PC-3 (cell line): ENCODE results near the gene TXNL4A. TPM values are rescaled to one million over a fixed set of nuclear protein-coding genes. Genes with fewer than 3 reads are reported as not detected.

Source experiments
- ATAC-seq: fragments of 200-7000 bp; cut with Tn5 transposase; 2 replicates; pipeline ENCODE4 v1.9.1; 2020; ENCODE audit warnings: mild to moderate bottlenecking, moderate library complexity
- BruUV-seq: library from RNA; stranded (reverse); fragments of 400-500 nt; replicated peaks from 2 replicates; lab custom pipeline; 2021; lab: Mats Ljungman, UMichigan
- CTCF ChIA-PET: fragments of 300-600 bp; sonication (Branson Sonifier 250); formaldehyde crosslinking; loops from one replicate; lab custom pipeline; 2022; ENCODE audit warnings: antibody characterized with exemption; lab: Charles Lee
- POLR2A ChIA-PET: fragments of 300-600 bp; sonication (Branson Sonifier 250); formaldehyde crosslinking; loops from one replicate; lab custom pipeline; 2022; ENCODE audit warnings: antibody characterized with exemption; ENCODE audit not compliant: unreplicated experiment; lab: Charles Lee
- DNase-seq: peaks from one replicate; pipeline ENCODE4 v3.0.0-alpha.2; 2015
- H2AFZ ChIP-seq: fragments of 300-600 bp; sonication (generic); 2 replicates; pipeline ENCODE4 v1.6.0; 2016; ENCODE audit warnings: antibody characterized with exemption, low read length
- H3F3A ChIP-seq: fragments of 300-600 bp; sonication (generic); one replicate; pipeline ENCODE4 v1.6.0; 2017; ENCODE audit warnings: antibody characterized with exemption, low read length, control low read depth, mild to moderate bottlenecking; ENCODE audit not compliant: unreplicated experiment
- H3K27ac ChIP-seq: fragments of 300-600 bp; sonication (generic); 2 replicates; pipeline ENCODE4 v1.5.1; 2016; ENCODE audit warnings: mild to moderate bottlenecking, low read length
- H3K27me3 ChIP-seq: fragments of 300-600 bp; sonication (generic); 2 replicates; pipeline ENCODE4 v1.6.1; 2016; ENCODE audit warnings: low read length, mixed read lengths
- H3K36me3 ChIP-seq: fragments of 300-600 bp; sonication (generic); 2 replicates; pipeline ENCODE4 v1.6.1; 2016; ENCODE audit warnings: low read depth, mixed run types, low read length, mixed read lengths
- H3K4me1 ChIP-seq: fragments of 300-600 bp; sonication (generic); 2 replicates; pipeline ENCODE4 v1.5.1; 2016; ENCODE audit warnings: low read length; ENCODE audit not compliant: insufficient read depth
- H3K4me2 ChIP-seq: fragments of 300-600 bp; sonication (generic); 2 replicates; pipeline ENCODE4 v1.6.0; 2016; ENCODE audit warnings: low read length
- H3K4me3 ChIP-seq: fragments of 300-600 bp; sonication (generic); 2 replicates; pipeline ENCODE4 v1.5.1; 2016; ENCODE audit warnings: mild to moderate bottlenecking, low read length, mixed read lengths
- H3K79me2 ChIP-seq: fragments of 300-600 bp; sonication (generic); 2 replicates; pipeline ENCODE4 v1.6.1; 2017; ENCODE audit warnings: low read length, mixed read lengths
- H3K9ac ChIP-seq: fragments of 300-600 bp; sonication (generic); 2 replicates; pipeline ENCODE4 v1.6.0; 2016; ENCODE audit warnings: mild to moderate bottlenecking, low read length
- H3K9me2 ChIP-seq: fragments of 300-600 bp; sonication (generic); replicated peaks from 2 replicates; pipeline ENCODE4 v1.6.1; 2016; ENCODE audit warnings: mixed run types, low read length, mixed read lengths
- H3K9me3 ChIP-seq: fragments of 300-600 bp; sonication (generic); 2 replicates; pipeline ENCODE4 v1.6.1; 2016; ENCODE audit warnings: low read length, mixed read lengths
- H4K20me1 ChIP-seq: fragments of 300-600 bp; sonication (generic); 2 replicates; pipeline ENCODE4 v1.6.1; 2016; ENCODE audit warnings: low read length, mixed read lengths
- CTCF ChIP-seq: fragments of 300-600 bp; sonication (generic); conservative IDR thresholded peaks from 2 replicates; pipeline ENCODE4 v1.5.1; 2017; ENCODE audit warnings: antibody characterized with exemption, low read depth, mild to moderate bottlenecking, low read length
- EZH2 ChIP-seq: fragments of 300-600 bp; sonication (generic); IDR thresholded peaks from one replicate; pipeline ENCODE4 v1.6.1; 2017; ENCODE audit warnings: antibody characterized with exemption, mild to moderate bottlenecking, low read length; ENCODE audit not compliant: unreplicated experiment
- EZH2phosphoT487 ChIP-seq: fragments of 300-600 bp; sonication (generic); IDR thresholded peaks from 2 replicates; pipeline ENCODE4 v1.6.1; 2018; ENCODE audit warnings: mild to moderate bottlenecking, antibody characterized with exemption, low read length, borderline replicate concordance
- intact Hi-C: fragments of 100-400 bp; cut with micrococcal nuclease; formaldehyde crosslinking; loops from 2 replicates; pipeline ENCODE4 v1.9.0; 2023
- total RNA-seq: library from RNA; depleted of rRNA; stranded (reverse); fragments of >200 nt; gene quantifications from 2 replicates; pipeline ENCODE4 v1.2.3, GENCODE V29; 2014

The TXNL4A gene
- total RNA-seq, 1 experiment from 2014 or later: 159 TPM

GRCh38 chr18:79945118-79946042 lies 43.0 kb downstream of the TXNL4A start:
- Histone ChIP-seq H3K4me1 (peaks cover 12% of the 10 kb centered on the region), H3K79me2 (peaks cover 80% of the 10 kb centered on the region), H3K4me2 (no peak overlapping the region), H3K4me3 (no peak overlapping the region), H2AFZ (no peak overlapping the region), H3K27me3 (no peaks in the 10 kb centered on the region), H3K27ac (no peak overlapping the region), H4K20me1 (peaks cover 7% of the 10 kb centered on the region; the same call in 1 of the 2 replicates), H3K9me3 (no peaks in the 10 kb centered on the region), H3K9me2 (no peaks in the 10 kb centered on the region), H3F3A (no peaks in the 10 kb centered on the region), H3K36me3 (peaks cover 5% of the 10 kb centered on the region; the same call in 1 of the 2 replicates), H3K9ac (no peak overlapping the region)
- ATAC-seq: no peak
- BruUV-seq: no TSS peak
- ChIA-PET CTCF (no interaction called here), POLR2A (no interaction called here)
- no peak for TF ChIP-seq EZH2phosphoT487
- DNase-seq: no peak
- intact Hi-C loops: no loop called here

GRCh38 chr18:79944746-79945117 lies 43.6 kb downstream of the TXNL4A start:
- no peak for ATAC-seq
- peaks cover 79% of the 10 kb centered on the region for H3K79me2 ChIP-seq

More at GRCh38 chr18:79944746-79945117, 43.6 kb downstream of the TXNL4A start:
- ChIA-PET POLR2A (no interaction called here), CTCF (interaction anchor here (0.6 kb wide), 1 partner anchor 90 kb away, joined by 3 read pairs; no protein-coding TSS in a partner anchor)
- H3K9me2 ChIP-seq: no peaks in the 10 kb centered on the region
- H3K4me1 ChIP-seq: peaks cover 6% of the 10 kb centered on the region; the same call in 1 of the 2 replicates
- no peak overlapping the region for H3K27ac ChIP-seq
- no peak overlapping the region for H3K9ac ChIP-seq
- H4K20me1 ChIP-seq: 0 out of 2 replicates have a peak, but pooled peaks cover 4% of the 10 kb centered on the region
- intact Hi-C loops: no loop called here
- peaks cover 5% of the 10 kb centered on the region; the same call in 1 of the 2 replicates for H3K36me3 ChIP-seq
- no peaks in the 10 kb centered on the region for H3F3A ChIP-seq
- no peak overlapping the region for H2AFZ ChIP-seq
- no peak overlapping the region for H3K4me2 ChIP-seq
- no peaks in the 10 kb centered on the region for H3K27me3 ChIP-seq
- BruUV-seq: no TSS peak
- H3K4me3 ChIP-seq: no peak overlapping the region
- no peak for DNase-seq
- TF ChIP-seq EZH2: no peak
- no peak for TF ChIP-seq EZH2phosphoT487
- TF ChIP-seq CTCF: no peak
- no peaks in the 10 kb centered on the region for H3K9me3 ChIP-seq
